Stimulated activated CD4-positive, alpha-beta T cell treated with anti-CD3 and anti-CD28 coated beads, Interleukin-15, amount 100 ng/mL, for 24 hours (primary cell): ENCODE measurements around the gene ATXN1.

Experiments used
- DNase-seq: peaks from one replicate; pipeline ENCODE4 v3.0.0-alpha.2; 2020

ATXN1 gene

GRCh38 chr6:16696496-16696895 is 64.8 kb downstream of the ATXN1 start:
- no peak for DNase-seq

DNA sequence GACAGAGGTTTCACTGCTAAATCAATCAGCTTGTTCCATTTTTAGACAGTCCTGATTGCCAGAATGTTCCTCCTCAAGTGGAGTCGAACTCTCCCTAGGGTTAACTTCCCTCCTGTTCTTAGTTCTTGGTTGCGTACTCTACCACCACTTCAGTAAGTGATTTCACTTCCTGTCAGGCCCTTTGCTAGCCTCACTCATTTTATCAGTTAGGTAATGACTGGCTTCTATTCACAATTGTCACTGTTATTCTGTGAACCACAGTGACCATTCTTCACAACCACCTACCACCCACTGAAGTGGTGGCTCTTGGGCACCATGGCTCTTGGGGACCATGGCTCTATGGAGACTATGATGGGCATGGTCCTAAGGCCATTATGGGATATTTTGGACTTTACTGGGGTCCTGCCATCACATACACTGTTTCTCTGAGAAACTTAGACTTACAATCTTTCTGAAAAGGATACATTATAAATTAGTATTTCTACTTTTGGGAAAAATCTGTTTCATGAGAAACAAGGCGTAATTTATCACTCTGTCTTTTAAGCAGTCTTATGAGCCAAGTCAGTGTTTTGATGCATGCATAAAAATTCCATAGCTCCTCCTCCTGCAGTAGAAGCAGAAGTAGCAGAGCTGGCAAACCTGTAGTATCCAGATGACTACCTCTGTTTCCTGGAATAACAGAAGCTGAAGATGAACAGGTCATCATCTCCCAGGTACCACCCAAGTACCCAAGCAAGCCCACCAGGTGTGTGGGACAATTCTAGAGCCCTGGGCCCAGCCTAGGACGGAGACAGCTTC is 66.3 kb downstream of the ATXN1 start:
- DNase-seq, result peak; percentile 42

GRCh38 chr6:16691324-16691723 is 69.9 kb downstream of the ATXN1 start:
- no peak for DNase-seq

DNA sequence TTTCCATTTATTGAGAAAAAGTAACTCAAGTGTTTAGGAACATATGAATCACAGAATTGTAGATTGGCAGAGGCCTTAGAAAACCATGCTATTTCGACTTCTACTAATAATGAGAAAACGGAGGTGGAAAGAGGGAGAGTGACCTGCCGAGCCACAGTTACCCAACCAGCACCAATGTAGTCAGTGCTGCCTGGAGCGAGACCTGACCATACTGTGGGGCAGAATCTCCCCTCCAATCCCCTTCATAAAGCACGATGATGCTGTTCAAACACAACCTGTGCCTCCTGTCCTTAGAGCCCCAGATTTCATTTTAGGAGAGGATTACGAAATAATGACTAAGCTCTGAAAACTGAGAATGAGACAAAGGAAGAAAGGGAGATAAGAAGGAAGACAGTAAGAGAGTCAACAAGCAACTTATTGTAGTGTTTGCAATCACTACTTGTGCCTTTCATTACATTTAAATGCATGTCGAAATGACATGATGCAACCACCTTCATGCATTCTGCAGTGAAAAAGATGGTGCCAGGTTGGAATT is 70.6 kb downstream of the ATXN1 start:
- DNase-seq, result peak; percentile 67

GRCh38 chr6:16689788-16690607 is 71.3 kb downstream of the ATXN1 start:
- no peak for DNase-seq

GRCh38 chr6:16688984-16689636 is 72.2 kb downstream of the ATXN1 start:
- no peak for DNase-seq

DNA sequence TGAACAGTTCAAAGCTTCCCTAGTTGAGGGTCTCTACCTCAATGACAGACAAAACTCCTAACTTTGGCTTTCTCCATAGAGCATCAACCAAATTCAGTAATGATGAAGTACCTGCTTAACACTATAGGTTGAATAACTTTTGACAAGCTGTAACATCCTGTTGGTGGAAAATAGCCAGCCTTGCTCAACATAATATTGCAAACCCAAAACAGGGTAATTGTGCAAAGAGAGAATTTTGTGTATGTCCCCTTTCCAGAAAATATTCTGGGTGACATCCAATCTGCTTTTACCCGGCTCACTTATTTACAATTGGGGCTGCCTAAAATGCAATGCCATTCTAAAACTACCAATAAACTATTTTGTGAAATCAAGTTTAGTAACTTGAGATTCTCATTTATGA is 72.8 kb downstream of the ATXN1 start:
- no peak for DNase-seq

- DNase-seq, result no peak
Measured at GRCh38 chr6:16687045-16687444, 74.2 kb downstream of the ATXN1 start.

DNA sequence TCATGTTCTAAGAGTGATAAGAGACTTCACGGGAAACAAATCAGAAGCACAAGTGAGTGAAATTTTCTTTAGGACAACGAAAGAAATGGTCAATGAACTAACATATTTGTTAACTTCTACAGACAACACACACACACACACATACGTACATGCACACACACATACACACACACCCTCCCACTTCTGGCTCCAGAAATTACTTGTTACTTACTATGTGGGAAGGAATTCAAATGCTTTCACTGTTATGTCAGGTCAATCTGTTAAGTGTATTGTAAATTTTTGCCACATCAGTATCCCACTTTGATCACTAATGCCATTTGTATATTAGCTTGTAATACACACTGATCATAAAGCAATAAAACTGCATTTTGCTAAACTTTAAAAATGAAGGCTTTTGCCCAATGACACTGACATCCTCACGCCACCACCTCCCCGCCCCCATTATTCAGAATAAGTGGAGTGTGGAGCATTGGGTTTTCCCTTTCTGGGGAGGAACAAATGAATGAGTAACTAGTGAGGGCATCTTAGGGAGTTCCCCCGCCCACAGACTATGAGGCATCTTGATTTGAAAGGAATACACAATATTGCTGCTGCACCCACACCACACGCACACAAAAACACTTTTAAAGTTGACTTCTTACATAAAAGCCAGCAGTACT is 76.2 kb downstream of the ATXN1 start:
- peak; percentile 95 for DNase-seq

GRCh38 chr6:16684195-16684689 is 77.0 kb downstream of the ATXN1 start:
- no peak for DNase-seq

DNA sequence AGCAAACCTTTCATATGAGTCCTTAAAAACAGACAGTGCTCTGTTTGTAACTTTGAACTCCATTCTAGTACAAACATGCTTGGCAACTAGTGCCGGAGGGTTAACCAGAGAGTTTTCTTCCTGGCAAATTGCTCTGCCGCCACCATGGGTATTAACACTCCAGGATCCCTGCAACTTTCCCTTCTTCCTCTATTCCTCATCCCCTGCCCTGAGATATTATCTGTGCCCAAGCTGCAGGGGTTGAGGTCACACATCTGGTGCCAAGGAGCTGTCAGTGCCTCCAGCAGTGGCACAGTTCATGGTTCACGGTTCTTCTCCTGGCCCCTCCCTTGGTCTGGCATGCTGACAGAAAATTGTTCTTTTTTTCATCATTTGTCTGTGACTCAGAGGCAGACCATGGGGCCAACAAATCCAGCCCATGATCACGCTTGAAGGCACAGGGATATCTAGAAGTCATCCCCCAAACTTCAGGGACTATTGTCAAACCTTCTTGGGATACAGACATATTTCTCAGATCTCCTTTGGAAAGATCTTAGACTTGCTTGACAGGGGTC is 77.5 kb downstream of the ATXN1 start:
- DNase-seq, result peak; percentile 47

- DNase-seq, result no peak
Measured at GRCh38 chr6:16681260-16681873, 79.9 kb downstream of the ATXN1 start.

GRCh38 chr6:16679050-16679449 is 82.2 kb downstream of the ATXN1 start:
- DNase-seq, result no peak

GRCh38 chr6:16677458-16677857 is 83.8 kb downstream of the ATXN1 start:
- DNase-seq, result no peak

DNA sequence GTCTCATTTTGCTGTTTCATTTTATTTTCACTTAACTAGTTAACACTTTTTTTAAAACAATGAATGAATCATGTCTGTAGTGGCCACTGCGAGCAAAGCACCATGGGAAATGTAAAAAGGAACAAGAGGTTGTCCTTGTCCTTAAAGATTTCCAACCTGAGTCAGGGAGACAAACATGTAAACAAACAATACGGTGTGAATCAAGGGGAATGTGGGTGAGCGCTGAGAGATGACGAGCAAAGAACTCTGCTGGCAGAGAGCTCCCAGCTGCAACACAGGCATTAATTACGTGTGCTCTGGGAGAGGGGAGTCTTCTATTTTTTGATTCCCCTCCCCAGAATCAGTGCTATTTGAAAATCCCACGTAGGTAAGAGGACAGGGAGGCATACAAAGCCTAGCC is 84.3 kb downstream of the ATXN1 start:
- no peak for DNase-seq

- no peak for DNase-seq
Measured at GRCh38 chr6:16676376-16676775, 84.9 kb downstream of the ATXN1 start.

DNA sequence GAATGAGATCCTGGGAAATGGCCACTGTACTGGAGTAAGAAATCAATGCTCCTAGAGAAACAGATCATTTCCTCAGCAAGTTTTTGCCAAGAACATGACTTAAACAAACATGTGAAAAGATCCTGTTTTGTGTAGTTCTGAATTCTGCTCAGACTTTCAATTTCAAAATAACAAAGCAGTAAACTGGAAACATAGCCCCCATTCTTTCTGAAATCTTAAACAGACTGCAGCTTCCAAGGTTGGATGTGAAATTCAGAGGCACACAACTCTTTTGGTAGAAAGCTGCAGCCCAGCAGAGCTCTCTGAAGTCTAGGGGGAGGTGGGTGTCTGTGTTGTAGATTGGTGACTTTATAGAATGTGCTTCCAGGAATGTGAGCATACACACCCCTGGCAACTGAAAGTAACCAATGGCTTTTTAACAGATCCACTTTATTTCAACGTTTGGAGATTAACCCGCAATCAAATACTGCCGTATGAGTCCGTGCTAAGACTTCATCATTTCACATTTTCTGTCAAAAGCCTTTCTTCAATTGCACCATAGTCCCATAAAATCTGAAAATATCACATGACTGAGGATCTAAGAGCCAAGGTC is 86.4 kb downstream of the ATXN1 start:
- DNase-seq, result no peak

- no peak for DNase-seq
Measured at GRCh38 chr6:16673011-16673797, 88.1 kb downstream of the ATXN1 start.

- no peak for DNase-seq
Measured at GRCh38 chr6:16671302-16672289, 89.7 kb downstream of the ATXN1 start.
